Measurements from ENCODE around the gene PLXNA4.

- TF ChIP-seq CTCF (IDR thresholded peaks at IDR 0.05; ENCODE audit: low read length) (no peak), EZH2 (IDR thresholded peaks at IDR 0.05; ENCODE audit: borderline replicate concordance, low read length) (no peak)
These were observed 55.5 kb downstream of the PLXNA4 start for GRCh38 chr7:132520591-132521280.
